SH-SY5Y (cell line): ENCODE data around the gene RCE1.

Source experiments
- GATA2 ChIP-seq: IDR thresholded peaks from 2 replicates; pipeline ENCODE4 v1.6.1; 2011; ENCODE audit warnings: mild to moderate bottlenecking, low read depth, low read length
- GATA3 ChIP-seq: IDR thresholded peaks from 2 replicates; pipeline ENCODE4 v1.6.1; 2011; ENCODE audit warnings: low read depth, mild to moderate bottlenecking, low read length, moderate library complexity

Gene RCE1

GRCh38 chr11:66858939-66859685 lies 15.9 kb downstream of the RCE1 start:
- TF ChIP-seq GATA3 (no peak), GATA2 (no peak)

- TF ChIP-seq GATA2 = no peak
- TF ChIP-seq GATA3 = no peak
These were observed 16.6 kb downstream of the RCE1 start for GRCh38 chr11:66859686-66860448.

GRCh38 chr11:66860449-66860831 lies 17.2 kb downstream of the RCE1 start:
- TF ChIP-seq GATA2 (no peak), GATA3 (no peak)

GRCh38 chr11:66861038-66861773 lies 18.0 kb downstream of the RCE1 start:
- TF ChIP-seq GATA2 (no peak), GATA3 (no peak)

- TF ChIP-seq GATA2 (no peak), GATA3 (no peak)
These were observed 18.7 kb downstream of the RCE1 start for GRCh38 chr11:66861774-66862558.

GRCh38 chr11:66862559-66863037 lies 19.4 kb downstream of the RCE1 start:
- TF ChIP-seq GATA2 = no peak
- no peak for TF ChIP-seq GATA3

- TF ChIP-seq GATA3 = no peak
- no peak for TF ChIP-seq GATA2
These were observed 20.3 kb downstream of the RCE1 start for GRCh38 chr11:66863428-66864125.

GRCh38 chr11:66864172-66864901 lies 21.1 kb downstream of the RCE1 start:
- TF ChIP-seq GATA3 (no peak), GATA2 (no peak)

GRCh38 chr11:66864924-66865697 lies 21.9 kb downstream of the RCE1 start:
- TF ChIP-seq GATA3 = no peak
- no peak for TF ChIP-seq GATA2

GRCh38 chr11:66866007-66866406 lies 22.8 kb downstream of the RCE1 start:
- no peak for TF ChIP-seq GATA2
- no peak for TF ChIP-seq GATA3

- TF ChIP-seq GATA3 (no peak), GATA2 (no peak)
These were observed 23.3 kb downstream of the RCE1 start for GRCh38 chr11:66866511-66866986.
